Activated CD4-positive, CD25-positive, alpha-beta regulatory T cell treated with anti-CD3 and anti-CD28 coated beads, Interleukin-2, amount 50 U/mL, for 16 hours (primary cell): Measurements from ENCODE around the gene KCTD6.

Source experiments
- DNase-seq: peaks from one replicate; pipeline ENCODE4 v3.0.0-alpha.2; 2020; ENCODE audit warnings: low read depth, low spot score

KCTD6 gene

GRCh38 chr3:58491506-58492402 lies at the start of gene KCTD6:
TSS of gene KCTD6 (plus strand) at chr3:58492096. CDS start at chr3:58498756, 6,660 bp downstream.
- DNase-seq: peak; percentile 70

- DNase-seq: no peak
Observed at GRCh38 chr3:58452176-58452575, 39.7 kb upstream of the KCTD6 start.

DNA sequence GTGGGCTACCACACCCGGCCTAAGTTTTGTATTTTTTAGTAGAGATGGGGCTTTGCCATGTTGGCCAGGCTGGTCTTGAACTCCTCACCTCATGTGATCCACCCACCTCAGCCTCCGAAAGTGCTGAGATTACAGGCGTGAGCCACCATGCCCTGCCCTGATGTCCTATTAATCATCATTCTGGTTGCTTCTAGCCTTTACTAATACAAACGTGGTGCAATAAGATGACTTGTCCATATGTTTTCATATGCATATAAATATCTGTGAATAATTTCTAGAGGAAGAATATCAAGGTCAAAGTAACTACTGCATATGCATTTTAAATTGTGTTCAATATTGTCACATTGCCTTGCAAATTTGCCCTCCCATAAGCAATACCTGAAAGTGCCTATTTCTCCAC lies 32.7 kb upstream of the KCTD6 start:
- DNase-seq: no peak

- DNase-seq: no peak
Observed at GRCh38 chr3:58462829-58463180, 29.1 kb upstream of the KCTD6 start.

- peak; percentile 22 for DNase-seq
Observed at GRCh38 chr3:58463181-58463941, 28.5 kb upstream of the KCTD6 start.

DNA sequence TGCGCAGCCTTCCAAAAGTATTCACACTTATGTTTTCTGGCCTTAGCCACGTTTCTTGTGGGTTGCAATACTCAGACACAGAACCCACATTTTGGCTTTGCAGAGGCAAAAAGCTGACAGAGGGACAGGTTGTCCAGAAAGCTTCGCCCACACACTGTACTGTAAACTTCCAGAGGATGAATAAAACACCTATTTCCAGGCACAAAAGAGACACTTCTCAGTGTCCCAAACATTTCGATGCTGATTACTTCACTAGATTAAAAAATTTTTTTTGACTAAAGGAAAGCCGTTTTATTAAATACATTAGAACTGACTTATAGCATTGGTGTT lies 28.0 kb upstream of the KCTD6 start:
- DNase-seq: no peak

DNA sequence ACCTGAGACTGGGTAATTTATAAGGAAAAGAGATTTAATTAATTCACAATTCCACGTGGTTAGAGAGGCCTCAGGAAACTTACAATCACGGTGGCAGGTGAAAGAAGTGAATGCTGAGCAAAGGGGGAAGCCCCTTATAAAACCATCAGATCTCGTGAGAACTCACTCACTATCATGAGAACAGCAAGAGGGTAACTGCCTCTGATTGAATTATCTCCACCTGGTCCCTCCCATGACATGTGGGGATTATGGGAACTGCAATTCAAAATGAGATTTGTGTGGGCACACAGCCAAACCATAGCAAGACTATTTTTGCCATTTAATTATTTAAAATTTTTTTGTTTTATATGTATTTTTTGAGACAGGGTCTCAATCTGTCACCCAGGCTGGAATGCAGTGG lies 27.0 kb upstream of the KCTD6 start:
- DNase-seq: no peak

DNA sequence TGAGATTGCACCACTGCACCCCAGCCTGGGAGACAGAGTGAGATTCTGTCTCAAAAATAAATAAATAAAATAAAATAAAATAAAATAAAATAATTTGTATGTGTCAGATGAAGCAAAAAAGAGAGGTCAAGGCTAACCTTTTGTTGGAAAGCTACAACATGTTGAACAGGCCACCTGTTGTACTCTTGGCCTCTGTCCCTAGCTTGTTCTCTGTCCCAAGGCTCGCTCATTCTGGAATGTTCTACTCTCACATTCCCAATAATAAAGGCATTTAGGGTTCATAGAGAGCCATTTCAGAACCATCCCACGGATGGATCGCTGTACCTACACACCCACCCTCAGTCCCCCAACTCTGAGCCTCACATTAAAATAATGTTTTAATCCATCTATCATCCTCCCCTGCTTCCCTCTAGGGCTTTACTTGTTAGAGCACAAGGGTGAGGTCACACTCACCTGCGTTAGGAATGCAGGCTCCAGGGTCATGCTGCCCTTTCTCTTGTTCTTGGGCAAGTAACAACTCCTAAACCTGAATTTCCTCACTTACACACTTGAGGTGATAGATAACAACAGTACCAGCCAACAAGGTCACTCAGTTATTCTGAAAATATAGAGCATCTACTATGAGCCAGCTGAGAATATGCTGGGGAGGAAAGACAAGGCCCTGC lies 24.9 kb upstream of the KCTD6 start:
- DNase-seq: no peak

DNA sequence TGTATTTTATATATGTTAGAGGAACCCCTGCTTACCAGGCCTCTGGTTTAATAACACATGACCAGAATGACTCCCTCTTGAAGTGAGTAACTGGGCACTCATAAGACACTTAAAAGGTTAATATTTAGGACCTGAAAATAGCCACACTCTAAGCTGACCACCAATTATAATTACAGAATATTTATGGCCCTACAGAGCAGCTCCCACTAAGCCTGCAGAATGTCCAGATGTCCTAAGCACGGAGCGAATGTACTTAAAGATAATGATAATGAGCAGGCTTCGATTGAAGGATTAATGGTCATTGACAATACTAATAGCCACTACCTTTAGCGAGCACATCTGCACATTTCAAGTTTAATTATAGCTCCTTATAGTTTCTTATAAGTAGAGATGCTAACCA lies 22.8 kb upstream of the KCTD6 start:
- DNase-seq: no peak

GRCh38 chr3:58470363-58471024 lies 21.4 kb upstream of the KCTD6 start:
- DNase-seq: no peak

GRCh38 chr3:58471025-58471887 lies 20.6 kb upstream of the KCTD6 start:
- peak; percentile 13 for DNase-seq

GRCh38 chr3:58473275-58473674 lies 18.6 kb upstream of the KCTD6 start:
- no peak for DNase-seq

- no peak for DNase-seq
Observed at GRCh38 chr3:58474348-58474911, 17.5 kb upstream of the KCTD6 start.

DNA sequence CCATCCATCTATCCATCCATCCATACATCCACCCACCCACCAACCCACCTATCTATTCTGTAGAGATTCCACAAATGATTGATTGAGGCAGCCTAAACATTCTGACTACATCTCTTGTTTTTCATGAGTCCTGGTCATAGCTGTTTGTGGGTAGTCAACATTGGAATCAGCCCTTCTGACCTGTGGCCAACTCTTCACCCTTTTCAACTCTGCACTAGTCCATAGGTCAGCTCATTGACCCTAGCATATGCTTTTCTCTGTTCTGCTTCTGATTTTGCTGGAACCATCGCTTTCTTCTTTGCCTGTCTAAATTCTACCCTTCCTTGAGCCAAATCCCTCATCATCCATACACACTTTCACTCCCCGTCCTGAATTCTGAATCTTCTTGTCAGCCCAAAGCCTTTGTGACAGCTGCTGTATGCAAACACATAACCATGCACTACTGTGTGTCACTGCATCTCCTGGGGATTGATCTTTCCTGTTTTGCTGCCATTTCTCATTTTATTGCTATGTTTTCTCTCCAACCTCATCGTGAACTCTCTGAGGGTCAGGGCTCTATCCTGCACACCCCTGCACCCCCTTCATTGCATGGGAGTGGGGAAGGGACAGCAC lies 16.8 kb upstream of the KCTD6 start:
- DNase-seq: no peak

- DNase-seq: no peak
Observed at GRCh38 chr3:58478781-58479180, 13.1 kb upstream of the KCTD6 start.

GRCh38 chr3:58480309-58480708 lies 11.6 kb upstream of the KCTD6 start:
- no peak for DNase-seq

- DNase-seq: no peak
Observed at GRCh38 chr3:58482917-58483636, 8.8 kb upstream of the KCTD6 start.

DNA sequence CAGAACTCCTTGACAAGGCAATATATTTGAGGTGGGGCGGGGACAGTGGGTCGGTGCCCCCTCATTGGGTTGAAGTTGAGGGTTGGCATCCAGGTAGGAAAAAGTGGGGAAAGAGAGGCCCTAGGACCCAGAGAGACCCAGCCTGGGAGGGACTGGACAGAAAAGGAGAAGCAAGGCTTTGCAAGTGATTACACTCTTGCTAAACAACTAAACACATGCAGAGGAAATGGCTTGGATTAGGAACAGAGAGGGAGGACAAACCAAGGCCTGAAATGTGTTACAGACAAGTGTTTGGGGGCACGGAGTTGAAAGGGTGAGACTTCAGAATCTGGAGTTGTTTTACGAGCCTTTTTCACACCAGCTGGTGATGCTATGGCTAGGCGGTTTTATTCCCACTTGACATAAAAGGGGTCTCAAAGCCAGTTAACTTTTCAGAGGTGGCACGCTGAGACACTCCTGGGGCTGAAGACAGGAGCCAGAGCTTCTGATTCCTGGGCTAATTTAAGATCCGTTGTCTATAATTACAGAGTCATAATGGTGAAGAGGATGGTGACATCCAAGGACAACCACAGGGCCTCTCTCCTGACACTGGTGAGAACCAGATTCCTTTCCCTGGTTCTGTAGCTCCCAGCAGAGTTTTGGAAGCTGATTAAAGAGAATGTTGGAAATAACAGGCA lies 7.7 kb upstream of the KCTD6 start:
- DNase-seq: no peak

DNA sequence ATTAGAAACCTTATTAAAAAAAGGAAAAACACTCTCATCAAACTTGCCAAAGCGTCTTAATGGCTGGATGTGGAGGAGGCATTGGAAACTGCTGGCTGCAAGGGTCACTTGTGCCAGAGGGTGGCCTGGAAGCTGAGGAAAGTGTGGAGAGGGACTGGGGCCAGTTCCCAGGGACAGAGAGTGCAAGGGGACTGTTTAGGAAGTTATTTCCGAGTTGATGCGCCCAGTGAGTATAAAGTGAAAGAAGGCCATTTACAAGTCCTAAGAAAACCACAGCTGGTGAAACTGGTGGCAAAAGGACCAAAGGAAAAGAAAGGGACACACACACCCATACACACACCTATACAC lies 7.2 kb upstream of the KCTD6 start:
- no peak for DNase-seq
